ENCODE measurements around the gene HSF5. TPM values are rescaled to one million over a fixed set of nuclear protein-coding genes. Genes with fewer than 3 reads are reported as not detected.

Gene HSF5
- not detected in 2 replicates for total RNA-seq

GRCh38 chr17:58487589-58488427 lies at the start of gene HSF5:
HSF5 (minus strand) TSS chr17:58488408; CDS start chr17:58488274, 134 bp downstream.

GRCh38 chr17:58513965-58514769 lies 26.0 kb upstream of the HSF5 start, which contains the start of gene MTMR4:
MTMR4 (minus strand) TSS chr17:58514638; CDS start chr17:58514407, 231 bp downstream.

GRCh38 chr17:58417300-58418092 lies 70.7 kb downstream of the HSF5 start, which contains the start of gene RNF43:
RNF43 (minus strand) TSS chr17:58417534; CDS start chr17:58415577, 1,957 bp downstream.

Other genes starting within 250 kb of the HSF5 start
- gene LPO, start 249.8 kb downstream of the HSF5 start, total RNA-seq = not detected in 2 replicates
- 0.09 TPM in 1 of 2 replicates, not detected in the other for gene MPO, start 207.5 kb downstream of the HSF5 start, total RNA-seq
- 0.43 and 0.65 TPM in 2 replicates for gene TSPOAP1, start 159.6 kb downstream of the HSF5 start, total RNA-seq
- 34.7 and 41.0 TPM in 2 replicates for gene SUPT4H1, start 136.2 kb downstream of the HSF5 start, total RNA-seq
- gene RNF43, start 70.9 kb downstream of the HSF5 start, total RNA-seq = not detected in 2 replicates
- 28.7 and 37.2 TPM in 2 replicates for gene MTMR4, start 26.2 kb upstream of the HSF5 start, total RNA-seq
- under 0.01 TPM in 1 of 2 replicates, not detected in the other for gene TEX14, start 203.6 kb upstream of the HSF5 start, total RNA-seq
- 17.2 and 21.4 TPM in 2 replicates for gene RAD51C, start 204.2 kb upstream of the HSF5 start, total RNA-seq